Measurements from ENCODE around the gene ARHGAP44. TPM values are rescaled to one million over a fixed set of nuclear protein-coding genes. Genes with fewer than 3 reads are reported as not detected.

ARHGAP44 gene
- total and polyA plus RNA-seq, 4 donors, result 0.14 to 1.3 (median 0.42) TPM

DNA sequence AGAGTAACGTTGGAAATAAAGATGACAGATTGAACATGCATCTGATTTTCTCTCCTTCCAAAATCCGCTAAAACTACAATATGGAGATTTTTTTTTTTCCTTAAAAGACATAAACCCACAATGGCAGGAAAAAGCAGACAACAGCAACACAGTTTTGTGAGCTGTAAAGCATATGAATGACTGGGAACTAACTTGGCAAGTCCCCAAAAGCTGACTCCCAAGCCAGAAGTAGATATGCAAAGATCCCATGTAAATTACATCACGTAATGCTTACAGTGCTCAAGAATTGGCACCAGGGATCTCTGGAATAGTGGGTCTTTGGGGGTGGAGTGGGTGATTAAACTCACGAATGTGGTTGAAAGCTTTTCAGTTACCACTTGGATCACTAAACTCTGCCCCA lies 121.9 kb downstream of the ARHGAP44 start:
- Histone ChIP-seq H3K27ac (ENCODE audit: low read depth in 1 of 2, low read length in 2 of 2) (no peak overlapping the region), H3K27me3 (ENCODE audit: control insufficient read depth in 4 of 4, insufficient read depth in 4 of 4, low read length in 3 of 4) (peaks cover 0 to 2% (median 0%) of the 10 kb centered on the region in 4 donors), H3K4me1 (ENCODE audit: control insufficient read depth in 4 of 4, insufficient read depth in 4 of 4, low read length in 3 of 4) (no peaks in the 10 kb centered on the region), H3K4me3 (ENCODE audit: low read depth in 1 of 3, low read length in 3 of 3) (no peak overlapping the region), H3K9ac (ENCODE audit: low read depth in 1 of 2, low read length in 2 of 2) (no peak overlapping the region), H3K36me3 (ENCODE audit: control insufficient read depth in 4 of 4, insufficient read depth in 3 of 4, low read depth in 1 of 4, low read length in 3 of 4) (no peaks in the 10 kb centered on the region), H3K9me3 (ENCODE audit: control insufficient read depth in 4 of 4, low read length in 3 of 4) (peaks cover 0 to 2% (median 0%) of the 10 kb centered on the region in 4 donors)
- TF ChIP-seq, protein P1, sequence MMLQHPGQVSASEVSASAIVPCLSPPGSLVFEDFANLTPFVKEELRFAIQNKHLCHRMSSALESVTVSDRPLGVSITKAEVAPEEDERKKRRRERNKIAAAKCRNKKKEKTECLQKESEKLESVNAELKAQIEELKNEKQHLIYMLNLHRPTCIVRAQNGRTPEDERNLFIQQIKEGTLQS (IDR thresholded peaks at IDR 0.05), result no peak
- TF ChIP-seq JUND (IDR thresholded peaks at IDR 0.05) (no peak), SP1 (IDR thresholded peaks at IDR 0.05) (no peak), GABPA (IDR thresholded peaks at IDR 0.05 in 1 of 2, conservative IDR thresholded peaks at IDR 0.05 in 1 of 2) (no peak), NR2F2 (IDR thresholded peaks at IDR 0.05) (no peak), HNF4G (IDR thresholded peaks at IDR 0.05) (no peak), FOXA1 (IDR thresholded peaks at IDR 0.05) (no peak), TAF1 (conservative IDR thresholded peaks at IDR 0.05) (no peak), FOXA2 (IDR thresholded peaks at IDR 0.05) (no peak), HNF4A (conservative IDR thresholded peaks at IDR 0.05) (no peak), EGR1 (IDR thresholded peaks at IDR 0.05; ENCODE audit: low read depth in 2 of 2) (no peak), RXRA (IDR thresholded peaks at IDR 0.05) (no peak), RAD21 (IDR thresholded peaks at IDR 0.05) (no peak), YY1 (IDR thresholded peaks at IDR 0.05) (no peak)
- TF ChIP-seq, protein P2, sequence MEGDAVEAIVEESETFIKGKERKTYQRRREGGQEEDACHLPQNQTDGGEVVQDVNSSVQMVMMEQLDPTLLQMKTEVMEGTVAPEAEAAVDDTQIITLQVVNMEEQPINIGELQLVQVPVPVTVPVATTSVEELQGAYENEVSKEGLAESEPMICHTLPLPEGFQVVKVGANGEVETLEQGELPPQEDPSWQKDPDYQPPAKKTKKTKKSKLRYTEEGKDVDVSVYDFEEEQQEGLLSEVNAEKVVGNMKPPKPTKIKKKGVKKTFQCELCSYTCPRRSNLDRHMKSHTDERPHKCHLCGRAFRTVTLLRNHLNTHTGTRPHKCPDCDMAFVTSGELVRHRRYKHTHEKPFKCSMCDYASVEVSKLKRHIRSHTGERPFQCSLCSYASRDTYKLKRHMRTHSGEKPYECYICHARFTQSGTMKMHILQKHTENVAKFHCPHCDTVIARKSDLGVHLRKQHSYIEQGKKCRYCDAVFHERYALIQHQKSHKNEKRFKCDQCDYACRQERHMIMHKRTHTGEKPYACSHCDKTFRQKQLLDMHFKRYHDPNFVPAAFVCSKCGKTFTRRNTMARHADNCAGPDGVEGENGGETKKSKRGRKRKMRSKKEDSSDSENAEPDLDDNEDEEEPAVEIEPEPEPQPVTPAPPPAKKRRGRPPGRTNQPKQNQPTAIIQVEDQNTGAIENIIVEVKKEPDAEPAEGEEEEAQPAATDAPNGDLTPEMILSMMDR (IDR thresholded peaks at IDR 0.05; ENCODE audit: low read depth, low read length, missing input control), result no peak
- TF ChIP-seq, protein P3, sequence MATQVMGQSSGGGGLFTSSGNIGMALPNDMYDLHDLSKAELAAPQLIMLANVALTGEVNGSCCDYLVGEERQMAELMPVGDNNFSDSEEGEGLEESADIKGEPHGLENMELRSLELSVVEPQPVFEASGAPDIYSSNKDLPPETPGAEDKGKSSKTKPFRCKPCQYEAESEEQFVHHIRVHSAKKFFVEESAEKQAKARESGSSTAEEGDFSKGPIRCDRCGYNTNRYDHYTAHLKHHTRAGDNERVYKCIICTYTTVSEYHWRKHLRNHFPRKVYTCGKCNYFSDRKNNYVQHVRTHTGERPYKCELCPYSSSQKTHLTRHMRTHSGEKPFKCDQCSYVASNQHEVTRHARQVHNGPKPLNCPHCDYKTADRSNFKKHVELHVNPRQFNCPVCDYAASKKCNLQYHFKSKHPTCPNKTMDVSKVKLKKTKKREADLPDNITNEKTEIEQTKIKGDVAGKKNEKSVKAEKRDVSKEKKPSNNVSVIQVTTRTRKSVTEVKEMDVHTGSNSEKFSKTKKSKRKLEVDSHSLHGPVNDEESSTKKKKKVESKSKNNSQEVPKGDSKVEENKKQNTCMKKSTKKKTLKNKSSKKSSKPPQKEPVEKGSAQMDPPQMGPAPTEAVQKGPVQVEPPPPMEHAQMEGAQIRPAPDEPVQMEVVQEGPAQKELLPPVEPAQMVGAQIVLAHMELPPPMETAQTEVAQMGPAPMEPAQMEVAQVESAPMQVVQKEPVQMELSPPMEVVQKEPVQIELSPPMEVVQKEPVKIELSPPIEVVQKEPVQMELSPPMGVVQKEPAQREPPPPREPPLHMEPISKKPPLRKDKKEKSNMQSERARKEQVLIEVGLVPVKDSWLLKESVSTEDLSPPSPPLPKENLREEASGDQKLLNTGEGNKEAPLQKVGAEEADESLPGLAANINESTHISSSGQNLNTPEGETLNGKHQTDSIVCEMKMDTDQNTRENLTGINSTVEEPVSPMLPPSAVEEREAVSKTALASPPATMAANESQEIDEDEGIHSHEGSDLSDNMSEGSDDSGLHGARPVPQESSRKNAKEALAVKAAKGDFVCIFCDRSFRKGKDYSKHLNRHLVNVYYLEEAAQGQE (IDR thresholded peaks at IDR 0.05), result no peak
- TF ChIP-seq, protein P4, sequence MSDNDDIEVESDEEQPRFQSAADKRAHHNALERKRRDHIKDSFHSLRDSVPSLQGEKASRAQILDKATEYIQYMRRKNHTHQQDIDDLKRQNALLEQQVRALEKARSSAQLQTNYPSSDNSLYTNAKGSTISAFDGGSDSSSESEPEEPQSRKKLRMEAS (IDR thresholded peaks at IDR 0.05), result no peak
- TF ChIP-seq, protein P5, sequence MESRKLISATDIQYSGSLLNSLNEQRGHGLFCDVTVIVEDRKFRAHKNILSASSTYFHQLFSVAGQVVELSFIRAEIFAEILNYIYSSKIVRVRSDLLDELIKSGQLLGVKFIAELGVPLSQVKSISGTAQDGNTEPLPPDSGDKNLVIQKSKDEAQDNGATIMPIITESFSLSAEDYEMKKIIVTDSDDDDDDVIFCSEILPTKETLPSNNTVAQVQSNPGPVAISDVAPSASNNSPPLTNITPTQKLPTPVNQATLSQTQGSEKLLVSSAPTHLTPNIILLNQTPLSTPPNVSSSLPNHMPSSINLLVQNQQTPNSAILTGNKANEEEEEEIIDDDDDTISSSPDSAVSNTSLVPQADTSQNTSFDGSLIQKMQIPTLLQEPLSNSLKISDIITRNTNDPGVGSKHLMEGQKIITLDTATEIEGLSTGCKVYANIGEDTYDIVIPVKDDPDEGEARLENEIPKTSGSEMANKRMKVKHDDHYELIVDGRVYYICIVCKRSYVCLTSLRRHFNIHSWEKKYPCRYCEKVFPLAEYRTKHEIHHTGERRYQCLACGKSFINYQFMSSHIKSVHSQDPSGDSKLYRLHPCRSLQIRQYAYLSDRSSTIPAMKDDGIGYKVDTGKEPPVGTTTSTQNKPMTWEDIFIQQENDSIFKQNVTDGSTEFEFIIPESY (IDR thresholded peaks at IDR 0.05), result no peak
- WGBS, result 62% methylated on average over 4 of the region's 4 CpGs
- DNase-seq (ENCODE audit: low spot score), result no peak
